Measurements from ENCODE around the gene MYCBPAP.

MYCBPAP gene

DNA sequence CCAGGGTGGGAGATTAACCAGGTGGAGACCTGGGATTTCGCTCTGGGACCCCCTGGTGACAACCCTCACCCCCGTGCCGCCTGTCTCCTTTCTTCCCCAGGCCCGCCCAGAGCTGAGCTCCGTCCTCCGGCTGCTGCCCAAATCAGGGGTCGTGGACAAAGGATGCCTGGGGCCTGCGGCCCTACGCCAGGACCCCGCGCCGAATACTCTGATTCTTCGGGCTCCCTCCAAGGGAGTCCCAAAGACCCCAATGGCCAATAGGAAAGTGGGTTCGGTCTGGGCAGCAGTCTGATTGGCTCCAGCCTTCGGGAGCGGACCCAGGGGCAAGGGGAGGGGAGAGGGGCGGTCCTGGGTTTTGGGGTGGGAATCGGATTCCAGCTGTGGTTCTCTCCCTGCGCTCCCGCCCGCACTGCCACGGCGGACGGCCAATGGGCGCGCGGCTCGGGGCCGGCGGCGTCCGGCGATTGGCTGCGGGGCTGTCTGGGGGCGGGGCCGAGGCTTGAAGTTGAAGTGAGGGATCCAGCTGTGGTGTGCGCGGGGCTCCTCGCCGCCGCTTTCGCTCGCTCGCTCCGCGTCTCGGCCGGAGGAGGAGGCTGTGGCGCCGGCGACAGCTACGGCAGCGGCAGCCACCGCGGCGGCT, 52.1 kb downstream of the MYCBPAP start, which contains the start of gene CACNA1G:
Gene CACNA1G, plus strand, starts transcription at position 531 of the 640 bp plus-strand sequence. CDS start 745 bp downstream, outside the sequence.
- peak within 1 kb of the TSS; percentile 65 to 68 for H3K4me3 ChIP-seq (ENCODE audit: low read depth in 1 of 2, low read length in 2 of 2)
- H3K27ac ChIP-seq (ENCODE audit: low read depth, low read length), result no peak within 1 kb of the TSS
- no peak within 1 kb of the TSS for H3K9ac ChIP-seq (ENCODE audit: low read depth in 1 of 2, low read length in 2 of 2)
- H3K36me3 ChIP-seq (ENCODE audit: control insufficient read depth in 1 of 2, insufficient read depth in 2 of 2, low read length in 2 of 2), result no peaks in the 10 kb centered on the region
- peaks cover 50 to 56% of the 10 kb centered on the region in 2 donors for H3K27me3 ChIP-seq (ENCODE audit: control insufficient read depth in 1 of 2, insufficient read depth in 2 of 2, low read length in 2 of 2)
- peaks cover 16% of the 10 kb centered on the region in 2 donors for H3K4me1 ChIP-seq (ENCODE audit: control insufficient read depth in 1 of 2, insufficient read depth in 2 of 2, low read length in 2 of 2)
- no peaks in the 10 kb centered on the region for H3K9me3 ChIP-seq (ENCODE audit: control insufficient read depth in 1 of 2, low read length in 2 of 2)

DNA sequence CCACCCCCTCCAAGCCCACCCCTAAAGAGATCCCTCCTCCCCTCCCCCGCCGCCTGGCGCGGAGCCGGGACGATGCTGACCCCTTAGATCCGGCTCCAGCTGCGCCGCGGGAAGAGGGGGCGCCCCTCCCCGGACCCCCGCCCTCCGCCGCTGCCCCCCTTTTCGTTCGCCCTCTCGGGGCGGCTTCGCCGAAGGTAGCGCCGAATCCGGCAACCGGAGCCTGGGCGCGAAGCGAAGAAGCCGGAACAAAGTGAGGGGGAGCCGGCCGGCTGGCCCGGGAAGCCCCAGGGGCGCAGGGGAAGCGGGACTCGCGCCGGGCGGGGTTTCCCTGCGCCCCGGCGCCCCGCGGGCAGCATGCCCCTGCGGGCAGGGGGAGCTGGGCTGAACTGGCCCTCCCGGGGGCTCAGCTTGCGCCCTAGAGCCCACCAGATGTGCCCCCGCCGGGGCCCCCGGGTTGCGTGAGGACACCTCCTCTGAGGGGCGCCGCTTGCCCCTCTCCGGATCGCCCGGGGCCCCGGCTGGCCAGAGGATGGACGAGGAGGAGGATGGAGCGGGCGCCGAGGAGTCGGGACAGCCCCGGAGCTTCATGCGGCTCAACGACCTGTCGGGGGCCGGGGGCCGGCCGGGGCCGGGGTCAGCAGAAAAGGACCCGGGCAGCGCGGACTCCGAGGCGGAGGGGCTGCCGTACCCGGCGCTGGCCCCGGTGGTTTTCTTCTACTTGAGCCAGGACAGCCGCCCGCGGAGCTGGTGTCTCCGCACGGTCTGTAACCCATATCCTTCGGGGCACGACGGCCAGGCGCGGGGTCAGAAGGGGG, 52.9 kb downstream of the MYCBPAP start:
- Histone ChIP-seq H3K9ac (ENCODE audit: low read depth in 1 of 2, low read length in 2 of 2) (no peak overlapping the region), H3K4me1 (ENCODE audit: control insufficient read depth in 1 of 2, insufficient read depth in 2 of 2, low read length in 2 of 2) (peaks cover 16% of the 10 kb centered on the region in 2 donors), H3K27me3 (ENCODE audit: control insufficient read depth in 1 of 2, insufficient read depth in 2 of 2, low read length in 2 of 2) (peaks cover 56 to 64% of the 10 kb centered on the region in 2 donors), H3K36me3 (ENCODE audit: control insufficient read depth in 1 of 2, insufficient read depth in 2 of 2, low read length in 2 of 2) (no peaks in the 10 kb centered on the region), H3K4me3 (ENCODE audit: low read depth in 1 of 2, low read length in 2 of 2) (peak overlapping the region; percentile 28 to 29), H3K27ac (ENCODE audit: low read depth, low read length) (no peak overlapping the region), H3K9me3 (ENCODE audit: control insufficient read depth in 1 of 2, low read length in 2 of 2) (no peaks in the 10 kb centered on the region)

DNA sequence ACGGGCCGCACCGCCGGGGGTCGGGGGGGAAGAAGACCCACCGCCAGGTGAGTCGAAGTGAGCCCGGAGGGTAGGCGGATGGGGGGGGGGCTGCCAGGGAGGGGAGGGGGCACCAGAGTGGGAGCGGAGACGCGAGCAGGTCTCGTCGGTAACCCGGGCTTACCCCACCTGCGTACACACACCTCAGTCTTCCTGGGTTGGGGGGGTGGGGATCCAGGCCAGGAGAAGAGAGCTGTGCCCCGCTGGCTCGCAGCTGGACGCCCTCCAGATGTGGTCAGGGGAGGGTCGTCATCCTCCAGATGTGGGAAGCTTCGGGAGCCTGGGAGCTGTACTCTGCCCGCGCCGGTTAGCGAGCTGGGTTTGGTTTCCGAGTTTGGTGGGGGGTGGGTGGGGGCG, 53.5 kb downstream of the MYCBPAP start:
- H3K4me1 ChIP-seq (ENCODE audit: control insufficient read depth in 1 of 2, insufficient read depth in 2 of 2, low read length in 2 of 2), result peaks cover 16% of the 10 kb centered on the region in 2 donors
- H3K9ac ChIP-seq (ENCODE audit: low read depth in 1 of 2, low read length in 2 of 2), result no peak overlapping the region
- no peaks in the 10 kb centered on the region for H3K36me3 ChIP-seq (ENCODE audit: control insufficient read depth in 1 of 2, insufficient read depth in 2 of 2, low read length in 2 of 2)
- peaks cover 62 to 70% of the 10 kb centered on the region in 2 donors for H3K27me3 ChIP-seq (ENCODE audit: control insufficient read depth in 1 of 2, insufficient read depth in 2 of 2, low read length in 2 of 2)
- H3K27ac ChIP-seq (ENCODE audit: low read depth, low read length), result no peak overlapping the region
- H3K9me3 ChIP-seq (ENCODE audit: control insufficient read depth in 1 of 2, low read length in 2 of 2), result no peaks in the 10 kb centered on the region
- no peak overlapping the region for H3K4me3 ChIP-seq (ENCODE audit: low read depth in 1 of 2, low read length in 2 of 2)

DNA sequence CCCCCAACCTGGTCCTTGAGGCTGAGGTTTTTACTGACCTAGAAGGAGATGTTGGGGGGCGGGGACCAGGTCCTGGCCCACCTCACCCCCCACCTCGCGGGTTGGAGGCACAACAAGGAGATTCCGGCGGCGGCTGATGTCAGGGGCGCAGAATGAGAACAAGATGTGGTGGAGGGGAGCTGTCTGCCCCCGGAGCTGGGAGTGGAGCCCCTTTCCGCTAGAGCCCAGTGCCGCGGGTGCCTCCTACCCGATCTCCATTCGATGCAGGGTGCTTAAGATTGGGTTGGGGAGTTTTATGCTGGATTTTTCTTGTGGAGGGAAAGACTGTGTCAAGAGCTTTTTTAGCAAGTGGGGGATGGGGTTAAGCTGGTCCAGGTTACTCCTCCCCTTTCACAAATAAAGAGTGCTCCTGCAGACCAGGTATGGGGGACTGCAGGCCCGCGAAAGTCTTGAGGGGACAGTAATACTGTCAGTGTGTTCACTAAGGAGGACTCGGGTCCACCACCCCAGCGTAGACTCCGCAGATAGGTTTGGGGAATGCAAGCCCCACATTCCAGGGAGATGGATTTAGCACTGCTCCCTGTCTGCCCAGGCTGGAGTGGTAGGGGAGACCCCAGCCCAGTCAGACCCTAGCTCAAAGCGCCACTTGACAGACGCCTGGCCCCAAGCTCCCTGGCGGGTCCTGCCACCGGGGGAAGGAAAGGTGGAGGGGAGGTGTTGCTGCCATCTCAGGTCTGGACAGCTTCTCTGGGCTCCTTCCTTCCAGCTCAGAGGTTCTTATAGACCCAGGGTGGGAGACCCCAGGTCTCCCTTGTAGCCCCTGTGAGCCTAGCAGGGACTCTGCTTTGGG, 54.2 kb downstream of the MYCBPAP start:
- no peaks in the 10 kb centered on the region for H3K36me3 ChIP-seq (ENCODE audit: control insufficient read depth in 1 of 2, insufficient read depth in 2 of 2, low read length in 2 of 2)
- H3K4me1 ChIP-seq (ENCODE audit: control insufficient read depth in 1 of 2, insufficient read depth in 2 of 2, low read length in 2 of 2), result peaks cover 16% of the 10 kb centered on the region in 2 donors
- H3K9me3 ChIP-seq (ENCODE audit: control insufficient read depth in 1 of 2, low read length in 2 of 2), result no peaks in the 10 kb centered on the region
- no peak overlapping the region for H3K27ac ChIP-seq (ENCODE audit: low read depth, low read length)
- no peak overlapping the region for H3K9ac ChIP-seq (ENCODE audit: low read depth in 1 of 2, low read length in 2 of 2)
- no peak overlapping the region for H3K4me3 ChIP-seq (ENCODE audit: low read depth in 1 of 2, low read length in 2 of 2)
- H3K27me3 ChIP-seq (ENCODE audit: control insufficient read depth in 1 of 2, insufficient read depth in 2 of 2, low read length in 2 of 2), result peaks cover 67 to 74% of the 10 kb centered on the region in 2 donors

DNA sequence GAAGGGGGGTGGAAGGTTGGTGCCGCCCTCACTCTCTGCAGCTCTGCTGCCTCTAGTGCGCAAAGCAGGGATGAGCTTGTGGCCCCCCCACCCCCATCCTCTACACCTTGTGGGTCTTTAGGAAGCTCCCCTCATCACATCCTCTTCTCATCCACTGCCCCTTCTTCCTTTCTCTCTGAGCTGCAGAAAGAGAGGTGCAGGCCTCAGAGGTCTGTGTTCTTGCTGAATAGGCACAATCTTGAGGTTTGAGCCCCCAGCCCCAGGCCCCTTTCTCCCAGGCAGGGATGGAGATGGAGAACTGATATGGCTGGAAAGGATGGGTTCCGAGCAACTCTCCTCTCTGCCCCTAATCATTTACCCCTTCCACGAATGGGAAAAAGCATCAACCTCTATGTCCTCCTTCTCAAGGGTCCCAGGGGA, 54.9 kb downstream of the MYCBPAP start:
- H3K9me3 ChIP-seq (ENCODE audit: control insufficient read depth in 1 of 2, low read length in 2 of 2), result no peaks in the 10 kb centered on the region
- H3K9ac ChIP-seq (ENCODE audit: low read depth in 1 of 2, low read length in 2 of 2), result no peak overlapping the region
- H3K27ac ChIP-seq (ENCODE audit: low read depth, low read length), result no peak overlapping the region
- H3K4me1 ChIP-seq (ENCODE audit: control insufficient read depth in 1 of 2, insufficient read depth in 2 of 2, low read length in 2 of 2), result peaks cover 16% of the 10 kb centered on the region in 2 donors
- peaks cover 68 to 70% of the 10 kb centered on the region in 2 donors for H3K27me3 ChIP-seq (ENCODE audit: control insufficient read depth in 1 of 2, insufficient read depth in 2 of 2, low read length in 2 of 2)
- no peaks in the 10 kb centered on the region for H3K36me3 ChIP-seq (ENCODE audit: control insufficient read depth in 1 of 2, insufficient read depth in 2 of 2, low read length in 2 of 2)
- no peak overlapping the region for H3K4me3 ChIP-seq (ENCODE audit: low read depth in 1 of 2, low read length in 2 of 2)

DNA sequence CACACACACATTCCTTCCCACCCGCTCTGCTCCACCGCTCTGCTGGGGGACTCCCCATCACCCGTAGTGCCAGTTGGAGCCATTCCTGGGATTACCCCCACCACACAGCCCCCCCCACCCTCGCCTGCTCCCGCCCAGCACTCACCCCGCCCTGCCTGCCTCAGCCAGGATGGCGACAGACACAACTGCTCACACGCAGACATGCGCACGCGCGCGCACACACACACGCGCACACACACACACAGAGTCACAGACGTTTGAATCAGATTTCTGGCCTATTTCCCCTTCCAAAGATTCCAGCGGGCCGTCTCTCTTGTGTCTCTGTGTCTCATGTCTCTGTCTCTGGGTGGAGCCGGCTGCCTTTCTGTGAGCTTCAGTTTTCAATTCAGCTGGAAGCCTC, 56.7 kb downstream of the MYCBPAP start:
- H3K9me3 ChIP-seq (ENCODE audit: control insufficient read depth in 1 of 2, low read length in 2 of 2), result no peaks in the 10 kb centered on the region
- H3K4me1 ChIP-seq (ENCODE audit: control insufficient read depth in 1 of 2, insufficient read depth in 2 of 2, low read length in 2 of 2), result peaks cover 4% of the 10 kb centered on the region in 2 donors
- H3K27me3 ChIP-seq (ENCODE audit: control insufficient read depth in 1 of 2, insufficient read depth in 2 of 2, low read length in 2 of 2), result peaks cover 51 to 52% of the 10 kb centered on the region in 2 donors
- H3K4me3 ChIP-seq (ENCODE audit: low read depth in 1 of 2, low read length in 2 of 2), result no peak overlapping the region
- no peak overlapping the region for H3K9ac ChIP-seq (ENCODE audit: low read depth in 1 of 2, low read length in 2 of 2)
- no peak overlapping the region for H3K27ac ChIP-seq (ENCODE audit: low read depth, low read length)
- H3K36me3 ChIP-seq (ENCODE audit: control insufficient read depth in 1 of 2, insufficient read depth in 2 of 2, low read length in 2 of 2), result no peaks in the 10 kb centered on the region

DNA sequence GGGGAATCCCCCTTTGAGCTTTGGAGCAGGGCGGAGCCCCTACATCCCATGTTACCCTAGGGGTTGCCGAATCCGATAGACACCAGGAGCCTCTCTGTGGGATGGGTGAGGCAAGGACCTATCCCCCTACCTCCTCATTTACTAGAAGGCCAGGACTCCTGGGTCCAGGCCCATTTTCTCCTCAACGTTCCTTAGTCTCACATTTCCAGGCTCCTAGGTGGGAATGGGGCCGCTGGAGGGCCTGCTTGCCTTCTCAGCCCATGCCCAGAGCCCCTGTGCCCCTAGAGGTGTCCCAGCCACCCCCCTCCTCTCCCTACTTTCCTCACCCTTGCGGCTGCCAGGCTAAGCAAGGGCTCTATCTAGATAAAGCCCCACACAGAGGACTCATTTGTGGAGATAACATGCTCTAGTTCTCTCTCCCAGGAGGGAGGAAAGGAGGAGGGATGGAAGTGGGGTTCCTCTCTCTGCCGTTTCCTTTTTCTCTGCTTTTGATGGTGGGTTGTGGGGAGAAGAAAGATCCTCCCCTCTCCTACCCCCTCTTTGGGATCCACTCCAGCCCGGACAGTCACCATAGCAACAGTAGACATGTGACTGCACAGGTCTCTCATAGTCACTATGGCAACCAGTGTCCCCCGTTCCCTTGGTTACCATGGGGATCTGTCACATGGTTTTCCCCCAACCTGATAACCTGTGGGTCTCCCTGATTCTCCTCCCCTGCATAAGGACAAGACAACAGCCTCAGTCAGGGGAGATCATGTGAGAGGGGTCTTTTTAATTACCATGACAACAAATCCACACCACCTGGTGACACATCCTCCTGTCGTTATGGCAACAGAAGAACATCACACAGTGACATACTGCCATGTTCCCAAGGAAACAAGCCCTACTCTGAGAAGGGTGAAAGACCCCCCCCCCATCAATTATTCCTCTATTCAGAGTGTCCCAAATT, 57.4 kb downstream of the MYCBPAP start:
- no peaks in the 10 kb centered on the region for H3K4me1 ChIP-seq (ENCODE audit: control insufficient read depth in 1 of 2, insufficient read depth in 2 of 2, low read length in 2 of 2)
- peaks cover 48 to 50% of the 10 kb centered on the region in 2 donors for H3K27me3 ChIP-seq (ENCODE audit: control insufficient read depth in 1 of 2, insufficient read depth in 2 of 2, low read length in 2 of 2)
- H3K27ac ChIP-seq (ENCODE audit: low read depth, low read length), result no peak overlapping the region

DNA sequence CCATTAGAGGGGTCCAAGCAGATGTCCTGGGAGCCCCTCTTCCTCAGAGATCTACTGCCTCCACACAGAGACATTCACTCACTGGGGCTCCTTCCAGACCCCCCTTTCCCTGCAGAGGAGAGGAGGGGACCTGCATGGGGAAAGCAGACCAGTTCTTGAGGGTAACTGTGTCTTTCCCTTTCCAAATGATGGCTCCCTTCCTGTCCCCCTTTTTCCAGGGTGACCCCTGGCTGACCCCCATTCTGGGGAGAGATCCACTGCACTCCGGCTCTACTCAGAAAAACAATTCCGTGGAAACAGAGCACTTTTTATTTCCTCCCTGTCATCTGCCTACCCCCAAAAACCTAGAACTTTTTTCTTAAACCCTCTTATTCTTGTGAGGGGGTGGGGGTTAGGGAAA, 58.6 kb downstream of the MYCBPAP start:
- Histone ChIP-seq H3K9ac (ENCODE audit: low read depth in 1 of 2, low read length in 2 of 2) (no peak overlapping the region), H3K4me1 (ENCODE audit: control insufficient read depth in 1 of 2, insufficient read depth in 2 of 2, low read length in 2 of 2) (no peaks in the 10 kb centered on the region), H3K27ac (ENCODE audit: low read depth, low read length) (no peak overlapping the region), H3K36me3 (ENCODE audit: control insufficient read depth in 1 of 2, insufficient read depth in 2 of 2, low read length in 2 of 2) (no peaks in the 10 kb centered on the region), H3K4me3 (ENCODE audit: low read depth in 1 of 2, low read length in 2 of 2) (no peak overlapping the region), H3K27me3 (ENCODE audit: control insufficient read depth in 1 of 2, insufficient read depth in 2 of 2, low read length in 2 of 2) (peaks cover 46 to 48% of the 10 kb centered on the region in 2 donors), H3K9me3 (ENCODE audit: control insufficient read depth in 1 of 2, low read length in 2 of 2) (no peaks in the 10 kb centered on the region)

More for the DNA sequence above, 57.4 kb downstream of the MYCBPAP start:
- Histone ChIP-seq H3K9ac (ENCODE audit: low read depth in 1 of 2, low read length in 2 of 2) (no peak overlapping the region), H3K9me3 (ENCODE audit: control insufficient read depth in 1 of 2, low read length in 2 of 2) (no peaks in the 10 kb centered on the region), H3K4me3 (ENCODE audit: low read depth in 1 of 2, low read length in 2 of 2) (no peak overlapping the region), H3K36me3 (ENCODE audit: control insufficient read depth in 1 of 2, insufficient read depth in 2 of 2, low read length in 2 of 2) (no peaks in the 10 kb centered on the region)

DNA sequence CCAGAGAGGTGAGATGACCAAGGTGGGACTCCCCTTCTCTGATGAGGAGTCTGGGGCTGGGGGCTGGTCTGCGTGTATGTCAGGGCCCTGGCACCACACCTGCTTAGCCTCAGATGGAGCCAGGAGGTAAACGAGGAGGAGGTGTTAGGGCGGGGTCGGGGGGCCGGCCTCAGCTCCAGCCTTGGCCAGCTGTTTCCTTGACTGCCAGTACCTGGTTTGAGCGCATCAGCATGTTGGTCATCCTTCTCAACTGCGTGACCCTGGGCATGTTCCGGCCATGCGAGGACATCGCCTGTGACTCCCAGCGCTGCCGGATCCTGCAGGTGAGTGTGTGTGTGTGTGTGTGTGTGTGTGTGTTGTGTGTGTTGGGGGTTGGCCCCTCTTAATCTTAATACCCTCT, 60.4 kb downstream of the MYCBPAP start:
- Histone ChIP-seq H3K9ac (ENCODE audit: low read depth in 1 of 2, low read length in 2 of 2) (no peak overlapping the region), H3K27me3 (ENCODE audit: control insufficient read depth in 1 of 2, insufficient read depth in 2 of 2, low read length in 2 of 2) (peaks cover 29 to 33% of the 10 kb centered on the region in 2 donors), H3K4me1 (ENCODE audit: control insufficient read depth in 1 of 2, insufficient read depth in 2 of 2, low read length in 2 of 2) (no peaks in the 10 kb centered on the region), H3K9me3 (ENCODE audit: control insufficient read depth in 1 of 2, low read length in 2 of 2) (no peaks in the 10 kb centered on the region), H3K4me3 (ENCODE audit: low read depth in 1 of 2, low read length in 2 of 2) (no peak overlapping the region), H3K36me3 (ENCODE audit: control insufficient read depth in 1 of 2, insufficient read depth in 2 of 2, low read length in 2 of 2) (no peaks in the 10 kb centered on the region), H3K27ac (ENCODE audit: low read depth, low read length) (no peak overlapping the region)
